ENCODE measurements around the gene CNOT8. TPM values are rescaled to one million over a fixed set of nuclear protein-coding genes. Genes with fewer than 3 reads are reported as not detected.

The CNOT8 gene
- total RNA-seq, 2 experiments from 2014 or later = 125 to 133 TPM

GRCh38 chr5:154849264-154849785 is 9.1 kb upstream of the CNOT8 start:
- intact Hi-C loops (cut with DNase I, micrococcal nuclease) = no loop called here
- Mint-ChIP-seq H3K27me3 (no peaks in the 10 kb centered on the region), H3K4me3 (no peak overlapping the region), H3K4me1 (ENCODE audit: low read depth) (peaks cover 9% of the 10 kb centered on the region), H3K27ac (no peak overlapping the region), H3K36me3 (ENCODE audit: low read depth) (no peaks in the 10 kb centered on the region), H3K9me3 (no peaks in the 10 kb centered on the region)
- no peaks in the 10 kb centered on the region for H3K9me3 ChIP-seq (ENCODE audit: control insufficient read depth in 1 of 2, insufficient read depth in 1 of 2, low read length in 2 of 2)
- DNase-seq = no peak
- no peak for ATAC-seq (ENCODE audit: poor library complexity)
- no peak overlapping the region for H3K4me3 ChIP-seq (ENCODE audit: low read length)
- no peaks in the 10 kb centered on the region for H3K27me3 ChIP-seq (ENCODE audit: control insufficient read depth in 1 of 2, insufficient read depth in 2 of 2, low read length in 2 of 2)
- H3K36me3 ChIP-seq (ENCODE audit: insufficient read depth, low read length) = no peaks in the 10 kb centered on the region
- no peaks in the 10 kb centered on the region for H3K4me1 ChIP-seq (ENCODE audit: insufficient read depth, low read length)
- no peak for TF ChIP-seq CTCF (IDR thresholded peaks at IDR 0.05)
- CTCF ChIA-PET = no interaction called here
- POLR2A ChIA-PET = interaction anchor here (1.4 kb wide), 1 partner anchor 14 kb away, joined by 3 read pairs; no protein-coding TSS in a partner anchor
- no peak overlapping the region for H3K27ac ChIP-seq (ENCODE audit: low read depth in 1 of 2, low read length in 2 of 2)

- no peak overlapping the region for H3K27ac Mint-ChIP-seq
- H3K27me3 Mint-ChIP-seq = no peaks in the 10 kb centered on the region
Measured at GRCh38 chr5:154849791-154850201, 8.6 kb upstream of the CNOT8 start.

GRCh38 chr5:154850255-154851062 is 8.0 kb upstream of the CNOT8 start, which contains the start of gene FAXDC2:
Gene FAXDC2, minus strand, starts transcription at chr5:154850603. Its CDS starts 12,425 bp downstream, at chr5:154838178.
- CTCF ChIA-PET = no interaction called here

More at GRCh38 chr5:154849791-154850201, 8.6 kb upstream of the CNOT8 start:
- DNase-seq (no peak), ATAC-seq (ENCODE audit: poor library complexity) (no peak)
- Histone ChIP-seq H3K4me1 (ENCODE audit: insufficient read depth, low read length) (no peaks in the 10 kb centered on the region), H3K4me3 (ENCODE audit: low read length) (no peak overlapping the region), H3K36me3 (ENCODE audit: insufficient read depth, low read length) (no peaks in the 10 kb centered on the region), H3K27me3 (ENCODE audit: control insufficient read depth in 1 of 2, insufficient read depth in 2 of 2, low read length in 2 of 2) (no peaks in the 10 kb centered on the region), H3K9me3 (ENCODE audit: control insufficient read depth in 1 of 2, insufficient read depth in 1 of 2, low read length in 2 of 2) (no peaks in the 10 kb centered on the region), H3K27ac (ENCODE audit: low read depth in 1 of 2, low read length in 2 of 2) (no peak overlapping the region)
- ChIA-PET CTCF (no interaction called here), POLR2A (interaction anchor here (1.4 kb wide), 1 partner anchor 15 kb away, joined by 3 read pairs; no protein-coding TSS in a partner anchor)
- H3K36me3 Mint-ChIP-seq (ENCODE audit: low read depth) = no peaks in the 10 kb centered on the region
- no peaks in the 10 kb centered on the region for H3K9me3 Mint-ChIP-seq
- no peak overlapping the region for H3K4me3 Mint-ChIP-seq
- intact Hi-C loops (cut with DNase I, micrococcal nuclease) = loop anchor here (10.0 kb wide), 2 partner anchors 405 to 655 kb away; partner anchors contain the start of genes GALNT10 (in 1 of the 2) and SAP30L (in 1 of the 2)
- peaks cover 9% of the 10 kb centered on the region for H3K4me1 Mint-ChIP-seq (ENCODE audit: low read depth)
- no peak for TF ChIP-seq CTCF (IDR thresholded peaks at IDR 0.05)

More at GRCh38 chr5:154850255-154851062, 8.0 kb upstream of the CNOT8 start, which contains the start of gene FAXDC2:
- H3K27me3 ChIP-seq (ENCODE audit: control insufficient read depth in 1 of 2, insufficient read depth in 2 of 2, low read length in 2 of 2) = no peaks in the 10 kb centered on the region
- H3K9me3 ChIP-seq (ENCODE audit: control insufficient read depth in 1 of 2, insufficient read depth in 1 of 2, low read length in 2 of 2) = no peaks in the 10 kb centered on the region
- H3K4me1 ChIP-seq (ENCODE audit: insufficient read depth, low read length) = no peaks in the 10 kb centered on the region
- Mint-ChIP-seq H3K4me1 (ENCODE audit: low read depth) (peaks cover 9% of the 10 kb centered on the region), H3K27ac (no peak within 1 kb of the TSS), H3K4me3 (no peak within 1 kb of the TSS), H3K36me3 (ENCODE audit: low read depth) (no peaks in the 10 kb centered on the region), H3K9me3 (no peaks in the 10 kb centered on the region), H3K27me3 (no peaks in the 10 kb centered on the region)
- intact Hi-C loops (cut with DNase I, micrococcal nuclease) = loop anchor here (10.0 kb wide), 2 partner anchors 406 to 656 kb away; partner anchors contain the start of genes GALNT10 (in 1 of the 2) and SAP30L (in 1 of the 2)
- H3K27ac ChIP-seq (ENCODE audit: low read depth in 1 of 2, low read length in 2 of 2) = no peak within 1 kb of the TSS
- DNase-seq = no peak
- no peak for TF ChIP-seq CTCF (IDR thresholded peaks at IDR 0.05)
- POLR2A ChIA-PET = interaction anchor here (1.4 kb wide), 1 partner anchor 16 kb away, joined by 3 read pairs; no protein-coding TSS in a partner anchor
- no peaks in the 10 kb centered on the region for H3K36me3 ChIP-seq (ENCODE audit: insufficient read depth, low read length)
- no peak for ATAC-seq (ENCODE audit: poor library complexity)
- no peak within 1 kb of the TSS for H3K4me3 ChIP-seq (ENCODE audit: low read length)

Data from CD4-positive, alpha-beta T cell (primary cell).